ENCODE data around the gene HADH. TPM values are rescaled to one million over a fixed set of nuclear protein-coding genes. Genes with fewer than 3 reads are reported as not detected.

The HADH gene
- 39.7 TPM for total RNA-seq

DNA sequence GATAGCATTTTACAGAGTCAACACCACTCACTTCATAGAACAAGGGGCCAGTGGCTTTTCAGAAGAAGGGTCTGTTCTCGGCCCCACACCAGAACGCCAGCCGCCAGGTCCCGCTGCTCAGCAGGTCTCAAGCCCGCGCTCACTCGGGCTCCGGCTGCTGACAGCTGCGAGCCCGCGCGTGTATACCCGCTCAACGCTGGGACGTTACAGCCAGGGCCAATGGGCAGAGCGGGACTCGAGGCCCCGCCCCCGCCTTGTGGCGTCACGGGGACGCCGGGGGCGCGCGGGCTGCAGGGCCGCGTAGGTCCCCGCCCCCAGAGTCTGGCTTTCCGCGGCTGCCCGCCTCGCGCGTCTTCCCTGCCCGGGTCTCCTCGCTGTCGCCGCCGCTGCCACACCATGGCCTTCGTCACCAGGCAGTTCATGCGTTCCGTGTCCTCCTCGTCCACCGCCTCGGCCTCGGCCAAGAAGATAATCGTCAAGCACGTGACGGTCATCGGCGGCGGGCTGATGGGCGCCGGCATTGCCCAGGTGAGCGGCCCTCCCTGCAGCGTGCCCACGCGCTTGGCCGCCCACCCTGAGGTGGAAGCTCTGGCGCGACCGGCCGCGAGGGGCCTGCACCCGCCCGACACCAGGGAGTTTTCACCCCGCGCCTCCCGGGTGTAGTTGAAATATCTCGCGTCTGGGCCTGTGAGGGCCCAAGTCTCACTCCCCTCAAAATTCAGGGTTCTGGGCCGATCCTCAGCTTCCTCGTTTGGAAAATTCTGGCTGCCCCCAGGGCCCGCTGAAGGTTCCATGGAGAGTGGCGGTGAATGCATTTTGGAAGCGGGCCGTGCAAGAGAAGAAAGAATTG, at the start of gene HADH:
TSS of gene HADH (plus strand) at position 353 of the 850 bp plus-strand sequence. CDS start at position 397, 44 bp downstream.

Other genes starting within 250 kb of the HADH start
- gene SGMS2, start 165.0 kb upstream of the HADH start, total RNA-seq: 34.6 TPM
- gene CYP2U1, start 58.3 kb upstream of the HADH start, total RNA-seq: 13.5 TPM
- 19.6 TPM for gene LEF1, start 179.0 kb downstream of the HADH start, total RNA-seq